Measurements from ENCODE around the gene MT2A. TPM values are rescaled to one million over a fixed set of nuclear protein-coding genes. Genes with fewer than 3 reads are reported as not detected.

Gene MT2A
- total and polyA plus RNA-seq, 2 of the 13 experiments (the other 11 are each of a cell fraction or from before 2014, with no cell fraction given) = 135 to 371 TPM

DNA sequence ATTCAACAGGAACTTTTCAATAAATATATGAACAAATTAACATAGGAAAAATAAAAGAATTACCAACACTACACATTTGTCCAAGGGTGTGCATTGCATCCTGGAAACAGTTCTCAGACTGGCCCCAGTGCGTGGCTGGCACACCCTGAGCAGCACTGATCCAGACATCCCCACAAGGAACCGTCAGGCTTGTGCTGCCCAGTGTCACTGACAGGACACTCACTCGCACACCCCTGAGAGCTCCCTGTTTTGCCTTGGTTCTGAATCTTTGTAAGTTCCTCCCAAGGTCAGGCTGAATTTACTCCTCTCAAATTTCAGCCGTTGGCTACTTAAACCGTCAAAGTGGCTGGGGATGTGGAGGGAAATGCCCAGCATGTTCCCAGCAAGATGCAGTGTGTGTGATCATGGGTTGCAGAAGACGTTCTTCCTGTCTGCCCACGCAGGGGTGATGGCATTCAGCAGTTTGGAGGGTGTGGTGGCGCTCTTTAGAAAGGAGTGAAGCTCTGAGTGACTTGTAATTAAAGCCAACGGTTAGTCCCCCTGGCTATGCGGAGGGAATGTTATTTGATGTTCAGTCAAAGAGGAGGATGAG is 1.7 kb downstream of the MT2A start (continued):
- TF ChIP-seq BHLHE40 (IDR thresholded peaks at IDR 0.05; ENCODE audit: low read length) (no peak), HCFC1 (IDR thresholded peaks at IDR 0.05; ENCODE audit: low read depth, low read length) (no peak), GLI4 (CRISPR knock-in tag; IDR thresholded peaks at IDR 0.05; ENCODE audit: borderline replicate concordance) (no peak), ZNF3 (CRISPR knock-in tag; IDR thresholded peaks at IDR 0.05) (no peak), ZNF530 (CRISPR knock-in tag; IDR thresholded peaks at IDR 0.05; ENCODE audit: low read depth) (no peak), KDM3A (CRISPR knock-in tag; IDR thresholded peaks at IDR 0.05; ENCODE audit: low read depth) (no peak), ZSCAN9 (CRISPR knock-in tag; IDR thresholded peaks at IDR 0.05; ENCODE audit: borderline replicate concordance) (no peak), JUNB (CRISPR knock-in tag; IDR thresholded peaks at IDR 0.05; ENCODE audit: borderline replicate concordance) (no peak), ZNF616 (CRISPR knock-in tag; IDR thresholded peaks at IDR 0.05; ENCODE audit: low read depth) (no peak), ZFP37 (CRISPR knock-in tag; IDR thresholded peaks at IDR 0.05; ENCODE audit: borderline replicate concordance) (no peak; the same call in 1 of the 2 replicates), ETV5 (CRISPR knock-in tag; IDR thresholded peaks at IDR 0.05; ENCODE audit: borderline replicate concordance) (no peak), CREB1 (IDR thresholded peaks at IDR 0.05) (no peak), CREB1 (CRISPR knock-in tag; IDR thresholded peaks at IDR 0.05) (no peak), KDM5A (IDR thresholded peaks at IDR 0.05; ENCODE audit: borderline replicate concordance, low read length) (no peak), SP4 (CRISPR knock-in tag; IDR thresholded peaks at IDR 0.05) (no peak), ZNF432 (CRISPR knock-in tag; IDR thresholded peaks at IDR 0.05; ENCODE audit: borderline replicate concordance) (no peak), ZEB1 (IDR thresholded peaks at IDR 0.05; ENCODE audit: insufficient replicate concordance, low read depth) (no peak), ZNF224 (CRISPR knock-in tag; IDR thresholded peaks at IDR 0.05) (no peak), WIZ (CRISPR knock-in tag; IDR thresholded peaks at IDR 0.05) (no peak), STAG1 (CRISPR knock-in tag; IDR thresholded peaks at IDR 0.05) (no peak)
- TF ChIP-seq, protein P1, sequence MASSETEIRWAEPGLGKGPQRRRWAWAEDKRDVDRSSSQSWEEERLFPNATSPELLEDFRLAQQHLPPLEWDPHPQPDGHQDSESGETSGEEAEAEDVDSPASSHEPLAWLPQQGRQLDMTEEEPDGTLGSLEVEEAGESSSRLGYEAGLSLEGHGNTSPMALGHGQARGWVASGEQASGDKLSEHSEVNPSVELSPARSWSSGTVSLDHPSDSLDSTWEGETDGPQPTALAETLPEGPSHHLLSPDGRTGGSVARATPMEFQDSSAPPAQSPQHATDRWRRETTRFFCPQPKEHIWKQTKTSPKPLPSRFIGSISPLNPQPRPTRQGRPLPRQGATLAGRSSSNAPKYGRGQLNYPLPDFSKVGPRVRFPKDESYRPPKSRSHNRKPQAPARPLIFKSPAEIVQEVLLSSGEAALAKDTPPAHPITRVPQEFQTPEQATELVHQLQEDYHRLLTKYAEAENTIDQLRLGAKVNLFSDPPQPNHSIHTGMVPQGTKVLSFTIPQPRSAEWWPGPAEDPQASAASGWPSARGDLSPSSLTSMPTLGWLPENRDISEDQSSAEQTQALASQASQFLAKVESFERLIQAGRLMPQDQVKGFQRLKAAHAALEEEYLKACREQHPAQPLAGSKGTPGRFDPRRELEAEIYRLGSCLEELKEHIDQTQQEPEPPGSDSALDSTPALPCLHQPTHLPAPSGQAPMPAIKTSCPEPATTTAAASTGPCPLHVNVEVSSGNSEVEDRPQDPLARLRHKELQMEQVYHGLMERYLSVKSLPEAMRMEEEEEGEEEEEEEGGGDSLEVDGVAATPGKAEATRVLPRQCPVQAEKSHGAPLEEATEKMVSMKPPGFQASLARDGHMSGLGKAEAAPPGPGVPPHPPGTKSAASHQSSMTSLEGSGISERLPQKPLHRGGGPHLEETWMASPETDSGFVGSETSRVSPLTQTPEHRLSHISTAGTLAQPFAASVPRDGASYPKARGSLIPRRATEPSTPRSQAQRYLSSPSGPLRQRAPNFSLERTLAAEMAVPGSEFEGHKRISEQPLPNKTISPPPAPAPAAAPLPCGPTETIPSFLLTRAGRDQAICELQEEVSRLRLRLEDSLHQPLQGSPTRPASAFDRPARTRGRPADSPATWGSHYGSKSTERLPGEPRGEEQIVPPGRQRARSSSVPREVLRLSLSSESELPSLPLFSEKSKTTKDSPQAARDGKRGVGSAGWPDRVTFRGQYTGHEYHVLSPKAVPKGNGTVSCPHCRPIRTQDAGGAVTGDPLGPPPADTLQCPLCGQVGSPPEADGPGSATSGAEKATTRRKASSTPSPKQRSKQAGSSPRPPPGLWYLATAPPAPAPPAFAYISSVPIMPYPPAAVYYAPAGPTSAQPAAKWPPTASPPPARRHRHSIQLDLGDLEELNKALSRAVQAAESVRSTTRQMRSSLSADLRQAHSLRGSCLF (CRISPR knock-in tag; IDR thresholded peaks at IDR 0.05; ENCODE audit: borderline replicate concordance) = no peak
- TF ChIP-seq, protein P2, sequence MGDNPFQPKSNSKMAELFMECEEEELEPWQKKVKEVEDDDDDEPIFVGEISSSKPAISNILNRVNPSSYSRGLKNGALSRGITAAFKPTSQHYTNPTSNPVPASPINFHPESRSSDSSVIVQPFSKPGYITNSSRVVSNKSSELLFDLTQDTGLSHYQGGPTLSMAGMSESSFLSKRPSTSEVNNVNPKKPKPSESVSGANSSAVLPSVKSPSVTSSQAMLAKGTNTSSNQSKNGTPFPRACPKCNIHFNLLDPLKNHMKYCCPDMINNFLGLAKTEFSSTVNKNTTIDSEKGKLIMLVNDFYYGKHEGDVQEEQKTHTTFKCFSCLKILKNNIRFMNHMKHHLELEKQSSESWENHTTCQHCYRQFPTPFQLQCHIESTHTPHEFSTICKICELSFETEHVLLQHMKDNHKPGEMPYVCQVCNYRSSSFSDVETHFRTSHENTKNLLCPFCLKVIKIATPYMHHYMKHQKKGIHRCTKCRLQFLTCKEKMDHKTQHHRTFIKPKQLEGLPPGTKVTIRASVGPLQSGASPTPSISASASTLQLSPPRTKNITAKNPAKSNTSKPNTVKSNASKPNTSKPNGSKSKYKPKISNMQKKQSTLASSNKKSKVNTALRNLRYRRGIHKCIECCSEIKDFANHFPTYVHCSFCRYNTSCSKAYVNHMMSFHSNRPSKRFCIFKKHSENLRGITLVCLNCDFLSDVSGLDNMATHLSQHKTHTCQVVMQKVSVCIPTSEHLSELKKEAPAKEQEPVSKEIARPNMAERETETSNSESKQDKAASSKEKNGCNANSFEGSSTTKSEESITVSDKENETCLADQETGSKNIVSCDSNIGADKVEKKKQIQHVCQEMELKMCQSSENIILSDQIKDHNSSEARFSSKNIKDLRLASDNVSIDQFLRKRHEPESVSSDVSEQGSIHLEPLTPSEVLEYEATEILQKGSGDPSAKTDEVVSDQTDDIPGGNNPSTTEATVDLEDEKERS (CRISPR knock-in tag; IDR thresholded peaks at IDR 0.05) = no peak
- TF ChIP-seq, protein P3, sequence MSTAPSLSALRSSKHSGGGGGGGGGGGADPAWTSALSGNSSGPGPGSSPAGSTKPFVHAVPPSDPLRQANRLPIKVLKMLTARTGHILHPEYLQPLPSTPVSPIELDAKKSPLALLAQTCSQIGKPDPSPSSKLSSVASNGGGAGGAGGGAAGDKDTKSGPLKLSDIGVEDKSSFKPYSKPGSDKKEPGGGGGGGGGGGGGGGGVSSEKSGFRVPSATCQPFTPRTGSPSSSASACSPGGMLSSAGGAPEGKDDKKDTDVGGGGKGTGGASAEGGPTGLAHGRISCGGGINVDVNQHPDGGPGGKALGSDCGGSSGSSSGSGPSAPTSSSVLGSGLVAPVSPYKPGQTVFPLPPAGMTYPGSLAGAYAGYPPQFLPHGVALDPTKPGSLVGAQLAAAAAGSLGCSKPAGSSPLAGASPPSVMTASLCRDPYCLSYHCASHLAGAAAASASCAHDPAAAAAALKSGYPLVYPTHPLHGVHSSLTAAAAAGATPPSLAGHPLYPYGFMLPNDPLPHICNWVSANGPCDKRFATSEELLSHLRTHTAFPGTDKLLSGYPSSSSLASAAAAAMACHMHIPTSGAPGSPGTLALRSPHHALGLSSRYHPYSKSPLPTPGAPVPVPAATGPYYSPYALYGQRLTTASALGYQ (CRISPR knock-in tag; IDR thresholded peaks at IDR 0.05) = no peak
